Fibroblast of villous mesenchyme (primary cell): Measurements from ENCODE around the gene TDRD5. TPM values are rescaled to one million over a fixed set of nuclear protein-coding genes. Genes with fewer than 3 reads are reported as not detected.

Source experiments
- DNase-seq: peaks from one replicate; pipeline ENCODE4 v3.0.0-alpha.2; 2010; ENCODE audit warnings: low read depth
- H3K4me3 ChIP-seq: 2 replicates; pipeline ENCODE4 v1.5.1; 2011; ENCODE audit warnings: low read depth, mild to moderate bottlenecking, low read length
- CTCF ChIP-seq: IDR thresholded peaks from 2 replicates; pipeline ENCODE4 v1.5.1; 2012; ENCODE audit warnings: low read depth, mild to moderate bottlenecking, low read length; ENCODE audit not compliant: insufficient read depth
- small RNA-seq: library from RNA; depleted of rRNA; stranded (forward); fragments of <200 nt; gene quantifications from one replicate; pipeline ENCODE3, GENCODE V24; 2012
- total RNA-seq: library from RNA; depleted of rRNA; stranded (reverse); fragments of >200 nt; gene quantifications from 2 replicates; pipeline ENCODE4 v1.2.3, GENCODE V29; 2012

Gene TDRD5
- total RNA-seq, 1 donor: not detected

GRCh38 chr1:179714159-179714558 lies 122.5 kb downstream of the TDRD5 start:
- H3K4me3 ChIP-seq: no peak overlapping the region
- TF ChIP-seq CTCF: no peak
- DNase-seq: no peak

GRCh38 chr1:179714623-179715022 lies 123.0 kb downstream of the TDRD5 start:
- no peak overlapping the region for H3K4me3 ChIP-seq
- DNase-seq: no peak
- TF ChIP-seq CTCF: no peak

- no peak for DNase-seq
- no peak overlapping the region for H3K4me3 ChIP-seq
- TF ChIP-seq CTCF: no peak
Measured at GRCh38 chr1:179719272-179719671, 127.6 kb downstream of the TDRD5 start.

GRCh38 chr1:179728271-179728670 lies 136.6 kb downstream of the TDRD5 start:
- no peak for TF ChIP-seq CTCF
- no peak for DNase-seq
- H3K4me3 ChIP-seq: no peak overlapping the region

GRCh38 chr1:179729881-179730280 lies 138.2 kb downstream of the TDRD5 start:
- TF ChIP-seq CTCF: no peak
- H3K4me3 ChIP-seq: no peak overlapping the region
- DNase-seq: no peak

GRCh38 chr1:179731643-179732042 lies 140.0 kb downstream of the TDRD5 start:
- TF ChIP-seq CTCF: no peak
- no peak for DNase-seq
- H3K4me3 ChIP-seq: no peak overlapping the region

Small RNAs within 50 kb of the gene (small RNA-seq; reads per million reads assigned to genes)
- gene RNU5F-2P: not detected

Other genes starting within 250 kb of the TDRD5 start
- gene AXDND1, start 225.9 kb upstream of the TDRD5 start, total RNA-seq: 0.64 TPM in 1 of 2 replicates, not detected in the other
- not detected in 2 replicates for gene NPHS2, start 15.9 kb upstream of the TDRD5 start, total RNA-seq
- under 0.01 TPM in 2 replicates for gene FAM163A, start 151.5 kb downstream of the TDRD5 start, total RNA-seq